ENCODE measurements around the gene ACIN1. TPM values are rescaled to one million over a fixed set of nuclear protein-coding genes. Genes with fewer than 3 reads are reported as not detected.

ACIN1 gene
- total and polyA plus RNA-seq, 2 experiments from 2014 or later: 76.1 to 172 TPM

- TF ChIP-seq, protein P1, sequence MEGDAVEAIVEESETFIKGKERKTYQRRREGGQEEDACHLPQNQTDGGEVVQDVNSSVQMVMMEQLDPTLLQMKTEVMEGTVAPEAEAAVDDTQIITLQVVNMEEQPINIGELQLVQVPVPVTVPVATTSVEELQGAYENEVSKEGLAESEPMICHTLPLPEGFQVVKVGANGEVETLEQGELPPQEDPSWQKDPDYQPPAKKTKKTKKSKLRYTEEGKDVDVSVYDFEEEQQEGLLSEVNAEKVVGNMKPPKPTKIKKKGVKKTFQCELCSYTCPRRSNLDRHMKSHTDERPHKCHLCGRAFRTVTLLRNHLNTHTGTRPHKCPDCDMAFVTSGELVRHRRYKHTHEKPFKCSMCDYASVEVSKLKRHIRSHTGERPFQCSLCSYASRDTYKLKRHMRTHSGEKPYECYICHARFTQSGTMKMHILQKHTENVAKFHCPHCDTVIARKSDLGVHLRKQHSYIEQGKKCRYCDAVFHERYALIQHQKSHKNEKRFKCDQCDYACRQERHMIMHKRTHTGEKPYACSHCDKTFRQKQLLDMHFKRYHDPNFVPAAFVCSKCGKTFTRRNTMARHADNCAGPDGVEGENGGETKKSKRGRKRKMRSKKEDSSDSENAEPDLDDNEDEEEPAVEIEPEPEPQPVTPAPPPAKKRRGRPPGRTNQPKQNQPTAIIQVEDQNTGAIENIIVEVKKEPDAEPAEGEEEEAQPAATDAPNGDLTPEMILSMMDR (conservative IDR thresholded peaks at IDR 0.05; ENCODE audit: low read depth in 2 of 2): no peak
- no peak for TF ChIP-seq JUNB (IDR thresholded peaks at IDR 0.05; ENCODE audit: unreplicated experiment)
- TF ChIP-seq EZH2 (IDR thresholded peaks at IDR 0.05; ENCODE audit: low read depth, unreplicated experiment): no peak
- TF ChIP-seq, protein P2, sequence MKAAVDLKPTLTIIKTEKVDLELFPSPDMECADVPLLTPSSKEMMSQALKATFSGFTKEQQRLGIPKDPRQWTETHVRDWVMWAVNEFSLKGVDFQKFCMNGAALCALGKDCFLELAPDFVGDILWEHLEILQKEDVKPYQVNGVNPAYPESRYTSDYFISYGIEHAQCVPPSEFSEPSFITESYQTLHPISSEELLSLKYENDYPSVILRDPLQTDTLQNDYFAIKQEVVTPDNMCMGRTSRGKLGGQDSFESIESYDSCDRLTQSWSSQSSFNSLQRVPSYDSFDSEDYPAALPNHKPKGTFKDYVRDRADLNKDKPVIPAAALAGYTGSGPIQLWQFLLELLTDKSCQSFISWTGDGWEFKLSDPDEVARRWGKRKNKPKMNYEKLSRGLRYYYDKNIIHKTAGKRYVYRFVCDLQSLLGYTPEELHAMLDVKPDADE (IDR thresholded peaks at IDR 0.05): no peak
Observed at GRCh38 chr14:23066855-23067744, 27.8 kb downstream of the ACIN1 start (continued).

GRCh38 chr14:23066368-23066767 lies 28.6 kb downstream of the ACIN1 start:
- H3K27ac Mint-ChIP-seq: no peak overlapping the region
- peaks cover 60% of the 10 kb centered on the region for H4K20me1 ChIP-seq (replicated peaks; ENCODE audit: insufficient read depth)
- H3K36me3 ChIP-seq (ENCODE audit: insufficient read depth): peaks cover 62% of the 10 kb centered on the region
- H3K4me3 Mint-ChIP-seq: no peak overlapping the region
- H3K4me2 ChIP-seq: no peak overlapping the region
- no peak overlapping the region for H3K4me3 ChIP-seq
- H3K79me2 ChIP-seq (replicated peaks; ENCODE audit: insufficient read depth): peaks cover 63% of the 10 kb centered on the region
- peaks cover 72% of the 10 kb centered on the region for H3F3A ChIP-seq (replicated peaks; ENCODE audit: low read depth)
- peaks cover 33% of the 10 kb centered on the region for H3K4me1 Mint-ChIP-seq
- no peak overlapping the region for H2AFZ ChIP-seq
- H3K36me3 Mint-ChIP-seq (ENCODE audit: low read depth): peaks cover 89% of the 10 kb centered on the region
- no peaks in the 10 kb centered on the region for H3K9me2 ChIP-seq (ENCODE audit: insufficient read depth)
- H3K27me3 Mint-ChIP-seq (ENCODE audit: insufficient read depth, low read depth, poor library complexity): peaks cover 14% of the 10 kb centered on the region
- H3K4me1 ChIP-seq (ENCODE audit: insufficient read depth): peaks cover 18% of the 10 kb centered on the region
- ATAC-seq (no peak), DNase-seq (ENCODE audit: low spot score) (no peak)
- no peak overlapping the region for H3K27ac ChIP-seq (ENCODE audit: low read depth)
- no peaks in the 10 kb centered on the region for H3K9me3 Mint-ChIP-seq
- H3K27me3 ChIP-seq (ENCODE audit: insufficient read depth): no peaks in the 10 kb centered on the region
- no peak for TF ChIP-seq EZH2 (IDR thresholded peaks at IDR 0.05; ENCODE audit: low read depth, unreplicated experiment)
- TF ChIP-seq ZNF114 (CRISPR knock-in tag; IDR thresholded peaks at IDR 0.05): no peak
- TF ChIP-seq, protein P3, sequence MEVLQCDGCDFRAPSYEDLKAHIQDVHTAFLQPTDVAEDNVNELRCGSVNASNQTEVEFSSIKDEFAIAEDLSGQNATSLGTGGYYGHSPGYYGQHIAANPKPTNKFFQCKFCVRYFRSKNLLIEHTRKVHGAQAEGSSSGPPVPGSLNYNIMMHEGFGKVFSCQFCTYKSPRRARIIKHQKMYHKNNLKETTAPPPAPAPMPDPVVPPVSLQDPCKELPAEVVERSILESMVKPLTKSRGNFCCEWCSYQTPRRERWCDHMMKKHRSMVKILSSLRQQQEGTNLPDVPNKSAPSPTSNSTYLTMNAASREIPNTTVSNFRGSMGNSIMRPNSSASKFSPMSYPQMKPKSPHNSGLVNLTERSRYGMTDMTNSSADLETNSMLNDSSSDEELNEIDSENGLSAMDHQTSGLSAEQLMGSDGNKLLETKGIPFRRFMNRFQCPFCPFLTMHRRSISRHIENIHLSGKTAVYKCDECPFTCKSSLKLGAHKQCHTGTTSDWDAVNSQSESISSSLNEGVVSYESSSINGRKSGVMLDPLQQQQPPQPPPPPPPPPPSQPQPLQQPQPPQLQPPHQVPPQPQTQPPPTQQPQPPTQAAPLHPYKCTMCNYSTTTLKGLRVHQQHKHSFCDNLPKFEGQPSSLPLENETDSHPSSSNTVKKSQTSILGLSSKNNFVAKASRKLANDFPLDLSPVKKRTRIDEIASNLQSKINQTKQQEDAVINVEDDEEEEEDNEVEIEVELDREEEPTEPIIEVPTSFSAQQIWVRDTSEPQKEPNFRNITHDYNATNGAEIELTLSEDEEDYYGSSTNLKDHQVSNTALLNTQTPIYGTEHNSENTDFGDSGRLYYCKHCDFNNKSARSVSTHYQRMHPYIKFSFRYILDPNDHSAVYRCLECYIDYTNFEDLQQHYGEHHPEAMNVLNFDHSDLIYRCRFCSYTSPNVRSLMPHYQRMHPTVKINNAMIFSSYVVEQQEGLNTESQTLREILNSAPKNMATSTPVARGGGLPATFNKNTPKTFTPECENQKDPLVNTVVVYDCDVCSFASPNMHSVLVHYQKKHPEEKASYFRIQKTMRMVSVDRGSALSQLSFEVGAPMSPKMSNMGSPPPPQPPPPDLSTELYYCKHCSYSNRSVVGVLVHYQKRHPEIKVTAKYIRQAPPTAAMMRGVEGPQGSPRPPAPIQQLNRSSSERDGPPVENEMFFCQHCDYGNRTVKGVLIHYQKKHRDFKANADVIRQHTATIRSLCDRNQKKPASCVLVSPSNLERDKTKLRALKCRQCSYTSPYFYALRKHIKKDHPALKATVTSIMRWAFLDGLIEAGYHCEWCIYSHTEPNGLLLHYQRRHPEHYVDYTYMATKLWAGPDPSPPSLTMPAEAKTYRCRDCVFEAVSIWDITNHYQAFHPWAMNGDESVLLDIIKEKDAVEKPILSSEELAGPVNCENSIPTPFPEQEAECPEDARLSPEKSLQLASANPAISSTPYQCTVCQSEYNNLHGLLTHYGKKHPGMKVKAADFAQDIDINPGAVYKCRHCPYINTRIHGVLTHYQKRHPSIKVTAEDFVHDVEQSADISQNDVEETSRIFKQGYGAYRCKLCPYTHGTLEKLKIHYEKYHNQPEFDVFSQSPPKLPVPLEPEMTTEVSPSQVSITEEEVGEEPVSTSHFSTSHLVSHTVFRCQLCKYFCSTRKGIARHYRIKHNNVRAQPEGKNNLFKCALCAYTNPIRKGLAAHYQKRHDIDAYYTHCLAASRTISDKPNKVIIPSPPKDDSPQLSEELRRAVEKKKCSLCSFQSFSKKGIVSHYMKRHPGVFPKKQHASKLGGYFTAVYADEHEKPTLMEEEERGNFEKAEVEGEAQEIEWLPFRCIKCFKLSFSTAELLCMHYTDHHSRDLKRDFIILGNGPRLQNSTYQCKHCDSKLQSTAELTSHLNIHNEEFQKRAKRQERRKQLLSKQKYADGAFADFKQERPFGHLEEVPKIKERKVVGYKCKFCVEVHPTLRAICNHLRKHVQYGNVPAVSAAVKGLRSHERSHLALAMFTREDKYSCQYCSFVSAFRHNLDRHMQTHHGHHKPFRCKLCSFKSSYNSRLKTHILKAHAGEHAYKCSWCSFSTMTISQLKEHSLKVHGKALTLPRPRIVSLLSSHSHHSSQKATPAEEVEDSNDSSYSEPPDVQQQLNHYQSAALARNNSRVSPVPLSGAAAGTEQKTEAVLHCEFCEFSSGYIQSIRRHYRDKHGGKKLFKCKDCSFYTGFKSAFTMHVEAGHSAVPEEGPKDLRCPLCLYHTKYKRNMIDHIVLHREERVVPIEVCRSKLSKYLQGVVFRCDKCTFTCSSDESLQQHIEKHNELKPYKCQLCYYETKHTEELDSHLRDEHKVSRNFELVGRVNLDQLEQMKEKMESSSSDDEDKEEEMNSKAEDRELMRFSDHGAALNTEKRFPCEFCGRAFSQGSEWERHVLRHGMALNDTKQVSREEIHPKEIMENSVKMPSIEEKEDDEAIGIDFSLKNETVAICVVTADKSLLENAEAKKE (CRISPR knock-in tag; IDR thresholded peaks at IDR 0.05): no peak
- TF ChIP-seq ZNF331 (CRISPR knock-in tag; IDR thresholded peaks at IDR 0.05; ENCODE audit: low read depth): no peak
- TF ChIP-seq EZH2phosphoT487 (IDR thresholded peaks at IDR 0.05; ENCODE audit: unreplicated experiment): no peak
- TF ChIP-seq NANOG (IDR thresholded peaks at IDR 0.05; ENCODE audit: borderline replicate concordance): no peak
- no peak for TF ChIP-seq CREB1 (CRISPR knock-in tag; IDR thresholded peaks at IDR 0.05; ENCODE audit: low read depth)
- TF ChIP-seq, protein P2 (IDR thresholded peaks at IDR 0.05): no peak
- TF ChIP-seq, protein P1 (conservative IDR thresholded peaks at IDR 0.05; ENCODE audit: low read depth in 2 of 2): no peak

All from GM23338 (cell line).